Caco-2 (cell line): ENCODE measurements around the gene NEFH. TPM values are rescaled to one million over a fixed set of nuclear protein-coding genes. Genes with fewer than 3 reads are reported as not detected.
A peak's percentile ranks its signal among the peaks of the same experiment; 100 is the strongest.

ENCODE experiments used
- BruUV-seq: library from RNA; stranded (reverse); fragments of 400-500 nt; replicated peaks from 2 replicates; lab custom pipeline; 2021; lab: Mats Ljungman, UMichigan
- CTCF ChIA-PET: fragments of 300-600 bp; sonication (Branson Sonifier 250); formaldehyde crosslinking; loops from one replicate; lab custom pipeline; 2022; ENCODE audit warnings: antibody characterized with exemption; lab: Charles Lee
- POLR2A ChIA-PET: fragments of 300-600 bp; sonication (Branson Sonifier 250); formaldehyde crosslinking; loops from one replicate; lab custom pipeline; 2022; ENCODE audit warnings: antibody characterized with exemption; lab: Charles Lee
- DNase-seq, 2 experiments: peaks; one replicate each; pipeline versions ENCODE4 v3.0.0 to v3.0.0-alpha.2; 2020 to 2022
- H3K27me3 ChIP-seq: replicated peaks from 2 replicates; pipeline ENCODE4 v1.6.0; 2011; ENCODE audit warnings: low read length; ENCODE audit not compliant: control insufficient read depth, insufficient read depth
- H3K36me3 ChIP-seq: 2 replicates; pipeline ENCODE4 v1.5.1; 2011; ENCODE audit warnings: low read length; ENCODE audit not compliant: control insufficient read depth, insufficient read depth
- H3K4me1 ChIP-seq: fragments of 250-450 bp; sonication (Bioruptor Pico); 2 replicates; pipeline ENCODE4 v1.5.1; 2020; ENCODE audit warnings: mild to moderate bottlenecking
- H3K4me3 ChIP-seq: 2 replicates; pipeline ENCODE4 v1.5.1; 2011; ENCODE audit warnings: low read depth, mild to moderate bottlenecking, control low read depth, low read length
- H3K9me3 ChIP-seq: fragments of 250-450 bp; sonication (Bioruptor Pico); 2 replicates; pipeline ENCODE4 v1.5.1; 2020; ENCODE audit warnings: mild to moderate bottlenecking, moderate library complexity
- H3K27ac Mint-ChIP-seq: one replicate; pipeline ENCODE4 v1.8.0; 2022; ENCODE audit warnings: mixed read lengths; ENCODE audit not compliant: unreplicated experiment
- H3K27me3 Mint-ChIP-seq: one replicate; pipeline ENCODE4 v1.8.0; 2022; ENCODE audit warnings: mixed read lengths; ENCODE audit not compliant: insufficient read depth, unreplicated experiment
- H3K36me3 Mint-ChIP-seq: one replicate; pipeline ENCODE4 v1.8.0; 2022; ENCODE audit warnings: mild to moderate bottlenecking, mixed read lengths; ENCODE audit not compliant: insufficient read depth, unreplicated experiment
- H3K4me1 Mint-ChIP-seq: one replicate; pipeline ENCODE4 v1.8.0; 2022; ENCODE audit warnings: low read depth, mixed read lengths; ENCODE audit not compliant: unreplicated experiment
- H3K4me3 Mint-ChIP-seq: one replicate; pipeline ENCODE4 v1.8.0; 2022; ENCODE audit warnings: mild to moderate bottlenecking, moderate library complexity, mixed read lengths; ENCODE audit not compliant: unreplicated experiment
- H3K9me3 Mint-ChIP-seq: one replicate; pipeline ENCODE4 v1.8.0; 2022; ENCODE audit warnings: mixed read lengths; ENCODE audit not compliant: unreplicated experiment
- CTCF ChIP-seq, 2 experiments: fragments of 200-600 bp in 1 of 2; IDR thresholded peaks; 1 replicate in 1 of 2; 2 replicates in 1 of 2; pipeline versions ENCODE4 v1.5.1 to v1.8.0; 2011 to 2022; ENCODE audit warnings: antibody characterized with exemption in 1 of 2, control low read depth in 1 of 2, inconsistent platforms in 1 of 2, low read depth in 1 of 2, low read length in 1 of 2, mild to moderate bottlenecking in 1 of 2, moderate library complexity in 1 of 2; ENCODE audit not compliant: insufficient read depth in 1 of 2, severe bottlenecking in 1 of 2, unreplicated experiment in 1 of 2
- intact Hi-C: fragments of 100-400 bp; cut with micrococcal nuclease; formaldehyde crosslinking; loops from one replicate; pipeline ENCODE4 v1.10.0; 2022; ENCODE audit not compliant: unreplicated experiment
- total RNA-seq: library from RNA; stranded (reverse); gene quantifications from 2 replicates; pipeline ENCODE4 v1.2.3, GENCODE V29; 2022

Gene NEFH
- total RNA-seq, 1 experiment from 2014 or later, result not detected

GRCh38 chr22:29464581-29464980 lies 15.4 kb upstream of the NEFH start:
- no peaks in the 10 kb centered on the region for H3K9me3 Mint-ChIP-seq
- H3K27me3 Mint-ChIP-seq, result no peaks in the 10 kb centered on the region
- no peak overlapping the region for H3K4me3 Mint-ChIP-seq
- Histone ChIP-seq H3K9me3 (no peaks in the 10 kb centered on the region), H3K36me3 (no peaks in the 10 kb centered on the region), H3K27me3 (no peaks in the 10 kb centered on the region), H3K4me3 (no peak overlapping the region), H3K4me1 (no peaks in the 10 kb centered on the region)
- BruUV-seq, result no TSS peak
- DNase-seq, result no peak
- ChIA-PET CTCF (no interaction called here), POLR2A (no interaction called here)
- peaks cover under 1% of the 10 kb centered on the region for H3K4me1 Mint-ChIP-seq
- H3K36me3 Mint-ChIP-seq, result no peaks in the 10 kb centered on the region
- no peak for TF ChIP-seq CTCF (IDR thresholded peaks at IDR 0.05; ENCODE audit: insufficient read depth in 1 of 2, low read depth in 1 of 2, low read length in 1 of 2, severe bottlenecking in 1 of 2, unreplicated experiment in 1 of 2)
- intact Hi-C loops, result no loop called here
- H3K27ac Mint-ChIP-seq, result no peak overlapping the region

- BruUV-seq, result no TSS peak
- POLR2A ChIA-PET, result no interaction called here
- TF ChIP-seq CTCF (IDR thresholded peaks at IDR 0.05; ENCODE audit: insufficient read depth in 1 of 2, low read depth in 1 of 2, low read length in 1 of 2, severe bottlenecking in 1 of 2, unreplicated experiment in 1 of 2), result no peak
- intact Hi-C loops, result loop anchor here (1.0 kb wide), 2 partner anchors 55 to 74 kb away; no protein-coding TSS in a partner anchor
- Mint-ChIP-seq H3K27me3 (peaks cover 4% of the 10 kb centered on the region), H3K9me3 (no peaks in the 10 kb centered on the region), H3K4me3 (peak overlapping the region; percentile 77), H3K36me3 (no peaks in the 10 kb centered on the region), H3K27ac (no peak overlapping the region), H3K4me1 (peaks cover 6% of the 10 kb centered on the region)
- Histone ChIP-seq H3K27me3 (no peaks in the 10 kb centered on the region), H3K36me3 (no peaks in the 10 kb centered on the region), H3K9me3 (no peaks in the 10 kb centered on the region), H3K4me1 (peaks cover 3% of the 10 kb centered on the region; the same call in 1 of the 2 replicates), H3K4me3 (peak overlapping the region; percentile 43)
- CTCF ChIA-PET, result interaction anchor here (0.6 to 0.7 kb wide), 2 partner anchors 54 to 84 kb away, joined by 3 read pairs; partner anchors contain the start of gene THOC5
- peak in 1 of 2 experiments; percentile 34 for DNase-seq
These were observed 10.3 kb upstream of the NEFH start for GRCh38 chr22:29469755-29470154.

- ChIA-PET CTCF (interaction anchor here (0.7 to 1.7 kb wide), 3 partner anchors 54 to 83 kb away, joined by 3 to 9 read pairs (median 5); partner anchors contain the start of gene THOC5), POLR2A (no interaction called here)
- peaks cover 3% of the 10 kb centered on the region; the same call in 1 of the 2 replicates for H3K4me1 ChIP-seq
- peak overlapping the region; percentile 43 for H3K4me3 ChIP-seq
- Mint-ChIP-seq H3K9me3 (no peaks in the 10 kb centered on the region), H3K27ac (no peak overlapping the region), H3K4me3 (peak overlapping the region; percentile 77), H3K27me3 (peaks cover 4% of the 10 kb centered on the region), H3K36me3 (no peaks in the 10 kb centered on the region), H3K4me1 (peaks cover 6% of the 10 kb centered on the region)
- intact Hi-C loops, result loop anchor here (1.0 kb wide), 2 partner anchors 54 to 75 kb away; no protein-coding TSS in a partner anchor
- peak; percentile 94 for TF ChIP-seq CTCF (IDR thresholded peaks at IDR 0.05; ENCODE audit: insufficient read depth in 1 of 2, low read depth in 1 of 2, low read length in 1 of 2, severe bottlenecking in 1 of 2, unreplicated experiment in 1 of 2)
- BruUV-seq, result no TSS peak
- no peaks in the 10 kb centered on the region for H3K9me3 ChIP-seq
- no peaks in the 10 kb centered on the region for H3K36me3 ChIP-seq
- no peaks in the 10 kb centered on the region for H3K27me3 ChIP-seq
- DNase-seq, result peak; percentile 65 to 87
These were observed 9.7 kb upstream of the NEFH start for GRCh38 chr22:29470159-29470855.
